Putamen (tissue), 1 donor: ENCODE measurements around the gene APCDD1.
"Not testable (repeated sequence)": the region's sequence is repeated elsewhere in the genome, so short reads cannot be mapped to it uniquely, and the experiment has no call there.

Experiments
- DNase-seq: peaks from one replicate; pipeline ENCODE4 v3.0.0-alpha.2; 2016; ENCODE audit warnings: low spot score

Gene APCDD1

GRCh38 chr18:10463096-10463495, 8.7 kb downstream of the APCDD1 start:
- DNase-seq: no peak

- DNase-seq: no peak
These were observed 9.3 kb downstream of the APCDD1 start for GRCh38 chr18:10463741-10464140.

GRCh38 chr18:10464161-10464648, 9.8 kb downstream of the APCDD1 start:
- DNase-seq: not testable (repeated sequence)

- no peak for DNase-seq
These were observed 10.9 kb downstream of the APCDD1 start for GRCh38 chr18:10465174-10465939.

GRCh38 chr18:10470429-10470828, 16.0 kb downstream of the APCDD1 start:
- no peak for DNase-seq

- DNase-seq: no peak
These were observed 17.1 kb downstream of the APCDD1 start for GRCh38 chr18:10471574-10471973.

- DNase-seq: no peak
These were observed 18.7 kb downstream of the APCDD1 start for GRCh38 chr18:10473132-10473531.

GRCh38 chr18:10474309-10474708, 19.9 kb downstream of the APCDD1 start:
- DNase-seq: no peak

- DNase-seq: no peak
These were observed 20.8 kb downstream of the APCDD1 start for GRCh38 chr18:10475276-10475653.

- peak; percentile 64 for DNase-seq
These were observed 21.3 kb downstream of the APCDD1 start for GRCh38 chr18:10475654-10476291.

GRCh38 chr18:10476338-10476791, 21.9 kb downstream of the APCDD1 start:
- no peak for DNase-seq

GRCh38 chr18:10477121-10477862, 22.9 kb downstream of the APCDD1 start:
- no peak for DNase-seq

- DNase-seq: no peak
These were observed 23.4 kb downstream of the APCDD1 start for GRCh38 chr18:10477863-10478260.

GRCh38 chr18:10481831-10482230, 27.4 kb downstream of the APCDD1 start:
- no peak for DNase-seq

- no peak for DNase-seq
These were observed 28.0 kb downstream of the APCDD1 start for GRCh38 chr18:10482363-10482984.

GRCh38 chr18:10482985-10483949, 28.8 kb downstream of the APCDD1 start:
- peak; percentile 49 for DNase-seq

- no peak for DNase-seq
These were observed 31.0 kb downstream of the APCDD1 start for GRCh38 chr18:10485475-10485874.

GRCh38 chr18:10486362-10486761, 31.9 kb downstream of the APCDD1 start:
- DNase-seq: no peak

GRCh38 chr18:10487154-10487553, 32.7 kb downstream of the APCDD1 start:
- DNase-seq: no peak

GRCh38 chr18:10488017-10488416, 33.6 kb downstream of the APCDD1 start:
- DNase-seq: no peak
